NB4 (cell line): Measurements from ENCODE around the gene ZDHHC22.

ENCODE experiments used
- DNase-seq: peaks from one replicate; pipeline ENCODE4 v3.0.0; 2010; ENCODE audit warnings: low read depth
- H3K4me3 ChIP-seq: one replicate; pipeline ENCODE4 v1.5.1; 2011; ENCODE audit warnings: mild to moderate bottlenecking, low read depth, low read length, moderate library complexity
- CTCF ChIP-seq: IDR thresholded peaks from one replicate; pipeline ENCODE4 v1.5.1; 2012; ENCODE audit warnings: low read depth, low read length
- MAX ChIP-seq: IDR thresholded peaks from 2 replicates; pipeline ENCODE4 v1.6.1; 2011; ENCODE audit warnings: low read depth, low read length
- MYC ChIP-seq: IDR thresholded peaks from 2 replicates; pipeline ENCODE4 v1.6.1; 2011; ENCODE audit warnings: low read depth, low read length
- POLR2A ChIP-seq: IDR thresholded peaks from 2 replicates; pipeline ENCODE4 v1.6.1; 2011; ENCODE audit warnings: mild to moderate bottlenecking; ENCODE audit not compliant: insufficient read length; ENCODE audit errors: extremely low read depth

Gene ZDHHC22

DNA sequence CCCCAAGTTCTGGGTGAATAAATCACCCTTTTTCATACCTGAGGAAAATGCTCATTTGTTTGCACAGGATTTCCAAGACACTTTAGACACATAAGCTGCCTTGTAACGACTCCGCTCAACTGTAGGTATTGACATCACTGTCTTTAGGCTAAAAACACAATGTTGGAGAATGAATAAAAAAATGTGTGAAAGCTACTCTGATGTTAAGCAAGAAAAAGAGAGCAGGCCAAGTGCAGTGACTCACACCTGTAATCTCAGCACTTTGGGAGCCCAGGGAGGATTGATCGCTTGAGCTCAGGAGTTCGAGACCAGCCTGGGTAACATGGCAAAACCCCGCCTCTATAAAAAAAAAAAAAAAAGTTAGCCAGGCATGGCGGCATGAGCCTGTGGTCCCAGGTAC is 54.6 kb downstream of the ZDHHC22 start:
- TF ChIP-seq POLR2A: no peak
- TF ChIP-seq MAX: no peak
- no peak for TF ChIP-seq CTCF
- no peak for TF ChIP-seq MYC
- H3K4me3 ChIP-seq: no peak overlapping the region
- no peak for DNase-seq

- H3K4me3 ChIP-seq: no peak overlapping the region
- no peak for TF ChIP-seq POLR2A
- no peak for TF ChIP-seq MAX
- no peak for TF ChIP-seq CTCF
- TF ChIP-seq MYC: no peak
- no peak for DNase-seq
Measured at GRCh38 chr14:77086017-77086727, 55.4 kb downstream of the ZDHHC22 start.

- TF ChIP-seq CTCF (no peak), MYC (no peak), MAX (no peak), POLR2A (no peak)
- no peak for DNase-seq
- no peak overlapping the region for H3K4me3 ChIP-seq
Measured at GRCh38 chr14:77085538-77085937, 56.1 kb downstream of the ZDHHC22 start.

DNA sequence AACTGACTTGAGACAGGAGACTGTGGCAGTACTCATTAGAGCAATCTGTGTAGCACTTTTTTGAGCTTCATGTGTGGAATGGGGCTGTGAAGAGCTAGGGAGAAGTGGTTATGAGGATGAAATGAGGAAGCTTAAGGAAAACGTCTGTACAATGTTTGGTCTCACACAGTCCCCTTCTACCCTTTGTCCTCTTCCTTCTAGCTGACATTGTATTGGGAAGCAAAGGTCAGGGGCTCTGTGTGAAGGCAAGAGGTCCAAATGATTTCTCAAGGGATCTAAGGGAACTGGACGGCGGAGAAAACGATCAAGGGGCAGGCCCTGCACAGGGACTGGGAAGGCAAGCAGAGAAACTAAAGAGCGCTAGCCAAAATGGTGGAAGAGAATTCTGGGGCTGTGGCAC is 56.6 kb downstream of the ZDHHC22 start:
- no peak overlapping the region for H3K4me3 ChIP-seq
- no peak for DNase-seq
- TF ChIP-seq MAX (no peak), POLR2A (no peak), CTCF (no peak), MYC (no peak)

DNA sequence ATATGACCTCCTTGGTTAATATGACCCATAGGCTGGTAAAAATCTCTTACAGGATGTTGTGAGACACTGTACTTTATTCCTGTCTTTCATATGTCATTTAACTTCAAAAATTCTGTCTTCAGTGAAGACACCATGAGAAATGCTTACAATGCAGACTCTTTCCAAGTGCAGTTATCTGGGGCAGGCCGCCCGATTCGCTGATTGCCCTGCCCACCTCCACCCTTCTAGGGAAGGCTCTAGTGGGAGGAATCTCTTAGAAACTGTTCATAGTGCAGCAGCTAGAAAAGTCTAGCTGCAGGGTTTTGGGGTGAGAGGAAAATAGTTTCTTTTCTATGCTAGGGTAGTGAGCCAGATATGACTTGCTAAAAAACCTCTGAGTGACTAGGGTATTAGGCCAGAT is 58.5 kb downstream of the ZDHHC22 start:
- TF ChIP-seq CTCF (no peak), MYC (no peak), POLR2A (no peak), MAX (no peak)
- no peak overlapping the region for H3K4me3 ChIP-seq
- DNase-seq: no peak

- DNase-seq: no peak
- TF ChIP-seq POLR2A: no peak
- TF ChIP-seq MYC: no peak
- H3K4me3 ChIP-seq: no peak overlapping the region
Measured at GRCh38 chr14:77082356-77082755, 59.2 kb downstream of the ZDHHC22 start.
